HL-60 (cell line): ENCODE measurements around the gene GNAQ.

ENCODE experiments used
- GABPA ChIP-seq: IDR thresholded peaks from 2 replicates; pipeline ENCODE4 v1.6.1; 2012; ENCODE audit warnings: low read depth
- POLR2AphosphoS5 ChIP-seq: IDR thresholded peaks from 2 replicates; pipeline ENCODE4 v1.6.1; 2012; ENCODE audit warnings: low read depth
- TF ChIP-seq, protein P1 (sequence below): IDR thresholded peaks from one replicate; pipeline ENCODE4 v1.5.1; 2011; ENCODE audit warnings: low read length, control low read depth, inconsistent platforms; ENCODE audit not compliant: insufficient read depth

DNA sequence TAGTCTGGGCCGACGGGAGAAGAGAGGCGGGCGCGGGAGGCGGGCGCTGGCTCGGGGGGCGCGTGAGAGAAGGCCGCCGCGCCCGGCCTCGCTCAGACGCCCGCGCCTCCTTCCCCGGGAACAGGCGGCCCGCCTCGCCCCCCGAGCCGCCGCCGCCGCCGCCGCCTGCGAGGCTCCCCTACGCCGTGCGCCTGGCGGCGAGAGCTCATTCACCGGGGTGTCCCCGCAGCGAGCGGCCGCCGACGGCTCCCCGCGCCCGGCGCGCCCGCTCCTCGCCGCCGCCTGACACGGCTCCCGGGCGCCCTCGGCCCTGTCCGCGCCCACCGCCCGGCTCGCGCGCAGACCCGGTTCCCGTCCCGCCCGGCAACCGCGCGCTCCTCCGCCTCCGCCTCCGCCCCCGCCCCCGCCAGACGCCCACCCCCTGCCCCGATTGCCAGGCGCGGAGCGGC lies at the start of gene GNAQ:
- TF ChIP-seq, protein P1, sequence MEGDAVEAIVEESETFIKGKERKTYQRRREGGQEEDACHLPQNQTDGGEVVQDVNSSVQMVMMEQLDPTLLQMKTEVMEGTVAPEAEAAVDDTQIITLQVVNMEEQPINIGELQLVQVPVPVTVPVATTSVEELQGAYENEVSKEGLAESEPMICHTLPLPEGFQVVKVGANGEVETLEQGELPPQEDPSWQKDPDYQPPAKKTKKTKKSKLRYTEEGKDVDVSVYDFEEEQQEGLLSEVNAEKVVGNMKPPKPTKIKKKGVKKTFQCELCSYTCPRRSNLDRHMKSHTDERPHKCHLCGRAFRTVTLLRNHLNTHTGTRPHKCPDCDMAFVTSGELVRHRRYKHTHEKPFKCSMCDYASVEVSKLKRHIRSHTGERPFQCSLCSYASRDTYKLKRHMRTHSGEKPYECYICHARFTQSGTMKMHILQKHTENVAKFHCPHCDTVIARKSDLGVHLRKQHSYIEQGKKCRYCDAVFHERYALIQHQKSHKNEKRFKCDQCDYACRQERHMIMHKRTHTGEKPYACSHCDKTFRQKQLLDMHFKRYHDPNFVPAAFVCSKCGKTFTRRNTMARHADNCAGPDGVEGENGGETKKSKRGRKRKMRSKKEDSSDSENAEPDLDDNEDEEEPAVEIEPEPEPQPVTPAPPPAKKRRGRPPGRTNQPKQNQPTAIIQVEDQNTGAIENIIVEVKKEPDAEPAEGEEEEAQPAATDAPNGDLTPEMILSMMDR: no peak
- TF ChIP-seq GABPA: no peak
- no peak for TF ChIP-seq POLR2AphosphoS5
